Limb (tissue), 2 donors: ENCODE measurements around the gene KRTAP22-1.

ENCODE experiments used
- DNase-seq, 2 donors: peaks; one replicate each; pipeline ENCODE4 v3.0.0-alpha.2; 2016; ENCODE audit errors: extremely low spot score in 2 of 2

The KRTAP22-1 gene

DNA sequence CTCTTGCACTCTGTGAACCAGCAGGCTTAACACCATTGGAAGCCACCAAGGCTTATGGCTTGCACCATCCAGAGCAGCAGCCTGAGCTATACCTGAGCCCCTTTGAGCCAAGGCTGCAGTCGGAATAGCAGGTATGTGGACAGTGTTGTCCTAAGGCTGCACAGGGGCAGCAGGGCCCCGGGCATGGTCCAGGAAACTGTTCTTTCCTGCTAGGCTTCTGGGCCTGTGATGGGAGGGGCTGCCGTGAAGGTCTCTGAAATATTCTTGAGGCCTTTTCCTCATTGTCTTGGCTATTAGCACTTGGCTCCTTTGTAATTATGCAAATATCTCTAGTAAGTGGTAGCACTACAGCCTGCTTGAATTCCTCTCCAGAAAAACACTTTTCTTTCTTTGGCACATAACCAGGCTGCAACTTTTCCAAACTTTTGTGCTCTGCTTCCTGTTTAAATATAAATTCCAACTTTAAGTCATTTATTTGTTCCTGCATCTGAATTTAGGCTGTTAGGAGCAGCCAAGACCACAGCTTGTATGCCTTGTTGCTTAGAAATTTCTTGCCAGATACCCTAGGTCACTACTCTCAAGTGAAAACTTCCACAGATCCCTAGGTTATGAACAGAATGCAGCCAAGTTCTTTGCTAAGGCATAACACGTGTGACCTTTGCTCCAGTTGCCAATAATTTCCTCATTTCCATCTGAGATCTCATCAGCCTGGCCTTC, 24.7 kb downstream of the KRTAP22-1 start:
- DNase-seq = no peak

DNA sequence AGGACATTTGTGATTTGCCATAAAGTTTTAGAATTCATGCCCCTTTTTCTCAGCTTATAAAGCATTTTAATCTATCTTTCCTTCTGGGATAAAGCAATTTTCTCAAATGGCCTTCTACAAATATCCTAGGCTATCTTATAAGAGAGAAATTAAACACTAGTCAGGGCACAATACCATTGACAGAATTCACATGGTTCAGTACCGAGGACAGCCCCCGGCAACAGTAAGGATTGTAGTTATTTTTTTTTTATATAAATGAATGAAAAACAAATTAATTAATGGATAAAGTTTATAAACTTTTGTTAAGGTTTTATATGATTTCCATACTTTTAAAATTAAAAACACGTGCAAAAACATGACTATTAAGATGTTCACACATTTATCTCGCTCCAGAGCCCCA, 27.2 kb downstream of the KRTAP22-1 start:
- DNase-seq = no peak

DNA sequence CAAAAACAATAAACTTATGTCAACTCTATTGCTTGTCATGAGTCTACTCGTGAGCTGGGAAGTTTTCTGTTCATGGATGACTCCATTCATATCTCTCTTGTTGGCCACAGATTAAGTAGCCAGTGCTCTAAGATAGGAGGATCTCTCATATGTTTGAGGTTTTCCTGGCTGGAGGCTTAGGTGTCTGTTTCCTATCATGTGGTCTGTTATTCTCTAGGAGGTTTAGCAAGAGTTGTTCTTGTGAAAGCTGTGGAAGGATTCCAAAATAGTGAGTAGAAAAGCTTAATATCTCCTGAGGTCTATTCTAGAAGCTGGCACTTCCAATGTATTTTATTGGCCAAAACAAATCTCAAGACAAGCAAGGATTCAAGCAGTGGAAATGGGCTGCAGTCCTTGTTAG, 28.3 kb downstream of the KRTAP22-1 start:
- no peak for DNase-seq

DNA sequence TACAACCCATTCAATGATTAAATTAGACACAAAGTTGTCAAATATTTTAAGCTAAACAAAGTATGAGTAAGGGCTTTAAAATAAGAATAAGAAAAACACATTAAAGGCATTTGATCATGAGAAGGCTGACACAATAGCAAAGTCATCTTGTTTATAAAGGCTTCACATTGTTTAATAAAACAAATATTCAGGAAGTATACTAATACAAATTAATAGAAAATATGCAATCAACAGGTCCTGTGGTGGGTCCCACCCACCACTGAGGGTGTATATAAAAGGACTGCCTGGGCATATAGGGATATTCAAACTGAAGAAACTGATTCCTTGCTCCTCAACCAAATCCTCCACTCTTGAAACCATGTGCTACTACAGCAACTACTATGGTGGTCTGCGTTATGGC, 34.0 kb downstream of the KRTAP22-1 start, which contains the start of gene KRTAP20-2:
KRTAP20-2 (plus strand) TSS at position 301 of the 400 bp plus-strand sequence; CDS start at position 359, 58 bp downstream.
- DNase-seq = no peak

DNA sequence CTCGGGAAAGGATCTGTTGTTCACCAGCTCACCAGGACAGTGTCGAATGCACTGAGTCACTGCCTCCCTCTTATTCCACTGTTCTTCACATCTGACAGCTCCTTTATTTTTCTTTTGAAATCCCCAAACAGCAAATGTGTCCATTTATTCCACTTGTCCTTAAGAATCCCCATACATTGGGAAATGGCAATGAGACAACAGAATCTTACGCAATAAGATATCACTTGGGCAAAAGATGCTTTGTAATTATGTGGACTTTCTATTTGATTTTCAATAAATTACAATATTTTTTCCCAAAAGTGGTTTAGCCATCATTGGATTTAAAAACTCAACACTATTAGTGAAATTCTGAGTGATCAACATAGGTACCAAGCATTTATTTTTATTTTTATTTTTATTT, 37.8 kb downstream of the KRTAP22-1 start:
- no peak for DNase-seq

DNA sequence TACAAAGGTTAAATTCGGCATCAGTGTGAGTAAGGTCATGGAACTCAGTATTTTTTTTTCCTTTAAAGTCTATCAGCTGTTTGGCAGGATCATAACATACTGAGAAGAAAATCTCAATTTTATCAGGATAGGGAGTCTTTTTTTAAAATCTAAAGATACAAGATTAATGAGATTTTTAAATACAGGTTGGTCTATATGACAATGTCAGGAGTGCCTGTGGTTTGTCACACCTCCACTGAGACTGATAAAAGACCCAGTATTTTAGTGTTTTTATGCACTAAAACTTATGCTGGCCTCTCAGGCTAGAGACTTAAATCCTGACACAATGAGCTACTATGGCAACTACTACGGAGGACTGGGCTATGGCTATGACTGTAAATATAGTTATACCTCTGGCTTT, 41.7 kb downstream of the KRTAP22-1 start, which contains the start of gene KRTAP20-3:
KRTAP20-3 (plus strand) TSS at position 301 of the 400 bp plus-strand sequence.
- DNase-seq = no peak

DNA sequence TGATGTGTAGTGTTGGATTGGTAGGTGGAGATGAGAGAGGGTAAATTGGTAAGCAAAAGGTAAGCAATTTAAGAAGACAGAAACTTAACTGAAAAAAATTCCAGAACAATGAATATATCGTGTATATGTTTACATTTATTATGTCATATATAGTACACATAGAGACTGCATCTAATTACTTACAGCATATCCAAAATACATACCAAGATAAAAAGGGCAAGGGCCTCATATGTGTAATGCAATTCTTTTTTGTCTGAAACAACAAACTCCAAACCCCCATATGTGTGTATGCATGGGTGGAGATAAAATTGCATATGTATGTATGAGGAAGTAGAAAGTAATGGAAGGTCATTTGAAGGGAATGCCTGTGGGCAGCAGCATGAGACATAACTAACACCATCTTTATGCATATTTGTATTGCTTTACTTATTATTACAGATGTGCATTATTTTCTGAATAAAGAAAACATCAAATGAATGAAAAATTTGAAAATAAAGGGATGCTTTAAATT, 46.1 kb downstream of the KRTAP22-1 start:
- no peak for DNase-seq
